ENCODE measurements around the gene OR2H2.

The OR2H2 gene

DNA sequence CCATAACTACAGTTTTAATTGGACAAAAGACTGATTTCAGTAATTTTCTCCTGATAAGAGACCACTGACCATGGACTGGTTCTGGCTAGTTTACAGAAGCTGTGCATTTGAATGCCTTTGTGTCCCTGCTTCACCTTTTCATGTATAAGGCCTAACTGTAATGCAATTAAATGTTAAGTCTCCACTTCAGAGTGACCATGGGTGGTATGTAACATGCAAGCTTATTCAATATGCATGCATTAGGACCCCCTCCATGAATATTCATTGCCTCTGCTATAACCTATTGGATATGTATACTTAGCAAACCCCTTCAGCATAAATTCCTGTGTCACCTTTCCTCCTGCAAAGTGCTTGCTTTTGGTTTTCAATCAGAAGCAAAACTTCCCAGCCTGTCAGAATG, 27.6 kb upstream of the OR2H2 start (continued):
- TF ChIP-seq, protein P1, sequence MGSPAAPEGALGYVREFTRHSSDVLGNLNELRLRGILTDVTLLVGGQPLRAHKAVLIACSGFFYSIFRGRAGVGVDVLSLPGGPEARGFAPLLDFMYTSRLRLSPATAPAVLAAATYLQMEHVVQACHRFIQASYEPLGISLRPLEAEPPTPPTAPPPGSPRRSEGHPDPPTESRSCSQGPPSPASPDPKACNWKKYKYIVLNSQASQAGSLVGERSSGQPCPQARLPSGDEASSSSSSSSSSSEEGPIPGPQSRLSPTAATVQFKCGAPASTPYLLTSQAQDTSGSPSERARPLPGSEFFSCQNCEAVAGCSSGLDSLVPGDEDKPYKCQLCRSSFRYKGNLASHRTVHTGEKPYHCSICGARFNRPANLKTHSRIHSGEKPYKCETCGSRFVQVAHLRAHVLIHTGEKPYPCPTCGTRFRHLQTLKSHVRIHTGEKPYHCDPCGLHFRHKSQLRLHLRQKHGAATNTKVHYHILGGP (tag by site-specific recombination; IDR thresholded peaks at IDR 0.05), result no peak
- TF ChIP-seq ZNF629 (tag by site-specific recombination; IDR thresholded peaks at IDR 0.05), result no peak
- TF ChIP-seq, protein P2, sequence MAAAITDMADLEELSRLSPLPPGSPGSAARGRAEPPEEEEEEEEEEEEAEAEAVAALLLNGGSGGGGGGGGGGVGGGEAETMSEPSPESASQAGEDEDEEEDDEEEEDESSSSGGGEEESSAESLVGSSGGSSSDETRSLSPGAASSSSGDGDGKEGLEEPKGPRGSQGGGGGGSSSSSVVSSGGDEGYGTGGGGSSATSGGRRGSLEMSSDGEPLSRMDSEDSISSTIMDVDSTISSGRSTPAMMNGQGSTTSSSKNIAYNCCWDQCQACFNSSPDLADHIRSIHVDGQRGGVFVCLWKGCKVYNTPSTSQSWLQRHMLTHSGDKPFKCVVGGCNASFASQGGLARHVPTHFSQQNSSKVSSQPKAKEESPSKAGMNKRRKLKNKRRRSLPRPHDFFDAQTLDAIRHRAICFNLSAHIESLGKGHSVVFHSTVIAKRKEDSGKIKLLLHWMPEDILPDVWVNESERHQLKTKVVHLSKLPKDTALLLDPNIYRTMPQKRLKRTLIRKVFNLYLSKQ (tag by site-specific recombination; IDR thresholded peaks at IDR 0.05; ENCODE audit: borderline replicate concordance), result no peak
- TF ChIP-seq ZNF530 (tag by site-specific recombination; IDR thresholded peaks at IDR 0.05; ENCODE audit: low read depth), result no peak

DNA sequence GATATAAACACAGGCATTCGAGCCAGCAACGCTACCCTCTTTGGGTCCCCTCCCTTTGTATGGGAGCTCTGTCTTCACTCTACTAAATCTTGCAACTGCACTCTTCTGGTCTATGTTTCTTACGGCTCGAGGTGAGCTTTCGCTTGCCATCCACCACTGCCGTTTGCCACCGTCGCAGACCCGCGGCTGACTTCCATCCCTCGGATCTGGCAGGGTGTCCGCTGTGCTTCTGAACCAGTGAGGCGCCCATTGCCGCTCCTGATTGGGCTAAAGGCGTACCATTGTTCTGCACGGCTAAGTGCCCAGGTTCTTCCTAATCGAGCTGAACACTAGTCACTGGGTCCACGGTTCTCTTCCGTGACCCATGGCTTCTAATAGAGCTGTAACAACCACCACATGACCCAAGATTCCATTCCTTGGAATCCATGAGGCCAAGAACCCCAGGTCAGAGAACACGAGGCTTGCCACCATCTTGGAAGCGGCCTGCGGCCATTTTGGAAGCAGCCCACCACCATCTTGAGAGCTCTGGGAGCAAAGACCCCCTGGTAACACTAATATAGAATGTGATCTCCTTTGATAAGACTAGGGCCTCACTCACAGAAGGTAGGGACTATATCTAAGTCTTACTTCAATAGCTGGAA, 26.4 kb upstream of the OR2H2 start:
- 0 out of 2 replicates have a peak, but pooled peaks cover 3% of the 10 kb centered on the region for H3K4me1 ChIP-seq (ENCODE audit: control insufficient read depth, insufficient read depth, low read length)
- H3K27ac ChIP-seq (ENCODE audit: extremely low read depth, low read depth, low read length), result no peak overlapping the region
- no peaks in the 10 kb centered on the region for H3K9me3 ChIP-seq (ENCODE audit: control insufficient read depth, insufficient read depth, low read depth, low read length)
- ChIA-PET POLR2A (no interaction called here), CTCF (interaction anchor here (1.3 kb wide), 1 partner anchor 95 kb away, joined by 3 read pairs; no protein-coding TSS in a partner anchor)
- no peak overlapping the region for H3K4me3 ChIP-seq (ENCODE audit: low read depth, low read length)
- TF ChIP-seq ZNF391 (tag by site-specific recombination; IDR thresholded peaks at IDR 0.05; ENCODE audit: borderline replicate concordance, low read depth) (no peak), ZNF350 (tag by site-specific recombination; IDR thresholded peaks at IDR 0.05) (no peak), ZNF292 (tag by site-specific recombination; IDR thresholded peaks at IDR 0.05; ENCODE audit: borderline replicate concordance, low read depth) (no peak), ZNF544 (tag by site-specific recombination; IDR thresholded peaks at IDR 0.05) (no peak), ZNF121 (tag by site-specific recombination; IDR thresholded peaks at IDR 0.05) (no peak), ZNF510 (tag by site-specific recombination; IDR thresholded peaks at IDR 0.05; ENCODE audit: insufficient replicate concordance) (no peak), ZNF473 (tag by site-specific recombination; IDR thresholded peaks at IDR 0.05) (no peak), ZNF423 (tag by site-specific recombination; IDR thresholded peaks at IDR 0.05) (no peak), ZNF202 (tag by site-specific recombination; IDR thresholded peaks at IDR 0.05; ENCODE audit: borderline replicate concordance) (no peak), ZNF214 (tag by site-specific recombination; IDR thresholded peaks at IDR 0.05; ENCODE audit: borderline replicate concordance) (no peak), RBAK (tag by site-specific recombination; IDR thresholded peaks at IDR 0.05) (no peak), ZNF629 (tag by site-specific recombination; IDR thresholded peaks at IDR 0.05) (no peak)
- TF ChIP-seq, protein P3, sequence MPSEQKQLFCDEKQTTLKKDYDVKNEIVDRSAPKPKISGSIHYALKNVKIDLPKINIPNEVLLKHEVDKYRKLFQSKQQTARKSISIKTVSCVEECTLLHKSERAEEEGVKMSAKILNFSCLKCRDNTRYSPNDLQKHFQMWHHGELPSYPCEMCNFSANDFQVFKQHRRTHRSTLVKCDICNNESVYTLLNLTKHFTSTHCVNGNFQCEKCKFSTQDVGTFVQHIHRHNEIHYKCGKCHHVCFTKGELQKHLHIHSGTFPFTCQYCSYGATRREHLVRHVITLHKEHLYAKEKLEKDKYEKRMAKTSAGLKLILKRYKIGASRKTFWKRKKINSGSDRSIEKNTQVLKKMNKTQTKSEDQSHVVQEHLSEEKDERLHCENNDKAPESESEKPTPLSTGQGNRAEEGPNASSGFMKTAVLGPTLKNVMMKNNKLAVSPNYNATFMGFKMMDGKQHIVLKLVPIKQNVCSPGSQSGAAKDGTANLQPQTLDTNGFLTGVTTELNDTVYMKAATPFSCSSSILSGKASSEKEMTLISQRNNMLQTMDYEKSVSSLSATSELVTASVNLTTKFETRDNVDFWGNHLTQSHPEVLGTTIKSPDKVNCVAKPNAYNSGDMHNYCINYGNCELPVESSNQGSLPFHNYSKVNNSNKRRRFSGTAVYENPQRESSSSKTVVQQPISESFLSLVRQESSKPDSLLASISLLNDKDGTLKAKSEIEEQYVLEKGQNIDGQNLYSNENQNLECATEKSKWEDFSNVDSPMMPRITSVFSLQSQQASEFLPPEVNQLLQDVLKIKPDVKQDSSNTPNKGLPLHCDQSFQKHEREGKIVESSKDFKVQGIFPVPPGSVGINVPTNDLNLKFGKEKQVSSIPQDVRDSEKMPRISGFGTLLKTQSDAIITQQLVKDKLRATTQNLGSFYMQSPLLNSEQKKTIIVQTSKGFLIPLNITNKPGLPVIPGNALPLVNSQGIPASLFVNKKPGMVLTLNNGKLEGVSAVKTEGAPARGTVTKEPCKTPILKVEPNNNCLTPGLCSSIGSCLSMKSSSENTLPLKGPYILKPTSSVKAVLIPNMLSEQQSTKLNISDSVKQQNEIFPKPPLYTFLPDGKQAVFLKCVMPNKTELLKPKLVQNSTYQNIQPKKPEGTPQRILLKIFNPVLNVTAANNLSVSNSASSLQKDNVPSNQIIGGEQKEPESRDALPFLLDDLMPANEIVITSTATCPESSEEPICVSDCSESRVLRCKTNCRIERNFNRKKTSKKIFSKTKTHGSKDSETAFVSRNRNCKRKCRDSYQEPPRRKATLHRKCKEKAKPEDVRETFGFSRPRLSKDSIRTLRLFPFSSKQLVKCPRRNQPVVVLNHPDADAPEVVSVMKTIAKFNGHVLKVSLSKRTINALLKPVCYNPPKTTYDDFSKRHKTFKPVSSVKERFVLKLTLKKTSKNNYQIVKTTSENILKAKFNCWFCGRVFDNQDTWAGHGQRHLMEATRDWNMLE (tag by site-specific recombination; conservative IDR thresholded peaks at IDR 0.05; ENCODE audit: low read depth), result no peak
- TF ChIP-seq, protein P4, sequence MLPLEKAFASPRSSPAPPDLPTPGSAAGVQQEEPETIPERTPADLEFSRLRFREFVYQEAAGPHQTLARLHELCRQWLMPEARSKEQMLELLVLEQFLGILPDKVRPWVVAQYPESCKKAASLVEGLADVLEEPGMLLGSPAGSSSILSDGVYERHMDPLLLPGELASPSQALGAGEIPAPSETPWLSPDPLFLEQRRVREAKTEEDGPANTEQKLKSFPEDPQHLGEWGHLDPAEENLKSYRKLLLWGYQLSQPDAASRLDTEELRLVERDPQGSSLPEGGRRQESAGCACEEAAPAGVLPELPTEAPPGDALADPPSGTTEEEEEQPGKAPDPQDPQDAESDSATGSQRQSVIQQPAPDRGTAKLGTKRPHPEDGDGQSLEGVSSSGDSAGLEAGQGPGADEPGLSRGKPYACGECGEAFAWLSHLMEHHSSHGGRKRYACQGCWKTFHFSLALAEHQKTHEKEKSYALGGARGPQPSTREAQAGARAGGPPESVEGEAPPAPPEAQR (tag by site-specific recombination; IDR thresholded peaks at IDR 0.05), result no peak
- TF ChIP-seq, protein P5, sequence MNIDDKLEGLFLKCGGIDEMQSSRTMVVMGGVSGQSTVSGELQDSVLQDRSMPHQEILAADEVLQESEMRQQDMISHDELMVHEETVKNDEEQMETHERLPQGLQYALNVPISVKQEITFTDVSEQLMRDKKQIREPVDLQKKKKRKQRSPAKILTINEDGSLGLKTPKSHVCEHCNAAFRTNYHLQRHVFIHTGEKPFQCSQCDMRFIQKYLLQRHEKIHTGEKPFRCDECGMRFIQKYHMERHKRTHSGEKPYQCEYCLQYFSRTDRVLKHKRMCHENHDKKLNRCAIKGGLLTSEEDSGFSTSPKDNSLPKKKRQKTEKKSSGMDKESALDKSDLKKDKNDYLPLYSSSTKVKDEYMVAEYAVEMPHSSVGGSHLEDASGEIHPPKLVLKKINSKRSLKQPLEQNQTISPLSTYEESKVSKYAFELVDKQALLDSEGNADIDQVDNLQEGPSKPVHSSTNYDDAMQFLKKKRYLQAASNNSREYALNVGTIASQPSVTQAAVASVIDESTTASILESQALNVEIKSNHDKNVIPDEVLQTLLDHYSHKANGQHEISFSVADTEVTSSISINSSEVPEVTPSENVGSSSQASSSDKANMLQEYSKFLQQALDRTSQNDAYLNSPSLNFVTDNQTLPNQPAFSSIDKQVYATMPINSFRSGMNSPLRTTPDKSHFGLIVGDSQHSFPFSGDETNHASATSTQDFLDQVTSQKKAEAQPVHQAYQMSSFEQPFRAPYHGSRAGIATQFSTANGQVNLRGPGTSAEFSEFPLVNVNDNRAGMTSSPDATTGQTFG (tag by site-specific recombination; IDR thresholded peaks at IDR 0.05; ENCODE audit: borderline replicate concordance), result no peak
- no peaks in the 10 kb centered on the region for H3K36me3 ChIP-seq (ENCODE audit: control insufficient read depth in 2 of 2, insufficient read depth in 1 of 2, low read length in 2 of 2)
